DND-41 (cell line): Measurements from ENCODE around the gene PLSCR1.

ENCODE experiments used
- ATAC-seq: fragments of 200-7000 bp; cut with Tn5 transposase; 3 replicates; pipeline ENCODE4 v1.9.1; 2021; ENCODE audit warnings: low read depth; ENCODE audit not compliant: insufficient read depth
- DNase-seq: peaks from one replicate; pipeline ENCODE4 v3.0.0-alpha.2; 2020
- H2AFZ ChIP-seq: 2 replicates; pipeline ENCODE4 v1.6.0; 2012; ENCODE audit warnings: low read depth, low read length
- H3K27ac ChIP-seq: 2 replicates; pipeline ENCODE4 v1.5.1; 2012; ENCODE audit warnings: low read length, inconsistent platforms
- H3K27me3 ChIP-seq: fragments of 200-600 bp; sonication (generic); 2 replicates; pipeline ENCODE4 v1.6.0; 2012; ENCODE audit warnings: low read length, mild to moderate bottlenecking, inconsistent platforms; ENCODE audit not compliant: insufficient read depth, poor library complexity
- H3K36me3 ChIP-seq: 2 replicates; pipeline ENCODE4 v1.5.1; 2012; ENCODE audit warnings: low read length, inconsistent platforms; ENCODE audit not compliant: insufficient read depth
- H3K4me1 ChIP-seq: 2 replicates; pipeline ENCODE4 v1.5.1; 2012; ENCODE audit warnings: mild to moderate bottlenecking, low read length; ENCODE audit not compliant: insufficient read depth
- H3K4me2 ChIP-seq: 2 replicates; pipeline ENCODE4 v1.6.0; 2012; ENCODE audit warnings: mild to moderate bottlenecking, moderate library complexity, low read length, inconsistent platforms; ENCODE audit not compliant: insufficient read depth
- H3K4me3 ChIP-seq, 2 experiments: fragments of 200-600 bp in 1 of 2; shearing (Covaris generic) in 1 of 2; 2 replicates each; pipeline ENCODE4 v1.5.1; 2012 to 2016; ENCODE audit warnings: inconsistent platforms in 2 of 2, low read length in 2 of 2, mild to moderate bottlenecking in 2 of 2, low read depth in 1 of 2, moderate library complexity in 1 of 2
- H3K79me2 ChIP-seq: 2 replicates; pipeline ENCODE4 v1.6.0; 2012; ENCODE audit warnings: low read length, inconsistent platforms; ENCODE audit not compliant: insufficient read depth
- H3K9ac ChIP-seq: 2 replicates; pipeline ENCODE4 v1.6.0; 2012; ENCODE audit warnings: low read depth, mild to moderate bottlenecking, inconsistent platforms, low read length, moderate library complexity
- H3K9me3 ChIP-seq: 2 replicates; pipeline ENCODE4 v1.5.1; 2012; ENCODE audit warnings: low read length, moderate library complexity, mild to moderate bottlenecking, inconsistent platforms; ENCODE audit not compliant: insufficient read depth, severe bottlenecking
- H4K20me1 ChIP-seq: 2 replicates; pipeline ENCODE4 v1.6.0; 2012; ENCODE audit warnings: low read length; ENCODE audit not compliant: insufficient read depth
- EZH2 ChIP-seq: IDR thresholded peaks from 3 replicates; pipeline ENCODE4 v1.6.1; 2012; ENCODE audit warnings: borderline replicate concordance, low read depth, mild to moderate bottlenecking, moderate library complexity, low read length, inconsistent platforms; ENCODE audit not compliant: severe bottlenecking
- TF ChIP-seq, protein P1 (sequence below): IDR thresholded peaks from 2 replicates; pipeline ENCODE4 v1.5.1; 2012; ENCODE audit warnings: borderline replicate concordance, low read length, moderate library complexity, mild to moderate bottlenecking; ENCODE audit not compliant: poor library complexity, severe bottlenecking; ENCODE audit errors: extremely low read depth

PLSCR1 gene

DNA sequence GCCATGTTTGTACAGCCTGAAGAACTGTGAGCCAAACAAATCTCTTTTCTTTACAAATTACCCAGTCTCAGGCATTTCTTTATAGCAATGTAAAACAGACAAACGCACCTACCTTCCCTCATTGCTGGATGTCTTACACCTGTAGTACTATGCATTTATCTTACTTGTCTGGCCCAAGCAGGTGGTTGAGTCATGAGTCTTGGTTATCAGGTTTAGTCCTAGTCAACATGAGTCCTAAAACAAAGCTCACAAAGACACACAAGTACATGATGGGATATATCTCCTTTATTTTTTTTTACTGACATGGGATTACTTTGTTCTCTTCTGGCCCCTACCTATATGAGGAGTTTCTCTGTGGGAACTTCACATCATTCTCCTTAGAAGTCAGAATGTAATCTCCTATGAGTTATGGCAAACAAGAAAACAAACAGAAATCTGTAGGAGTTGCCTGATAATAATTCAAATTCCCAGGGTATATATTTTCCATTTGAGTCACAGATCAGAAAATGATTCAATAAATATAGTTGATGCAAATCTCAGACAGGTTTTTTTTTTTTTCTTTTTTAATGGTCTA, 41.4 kb downstream of the PLSCR1 start:
- ATAC-seq (no peak), DNase-seq (no peak)
- Histone ChIP-seq H3K36me3 (no peaks in the 10 kb centered on the region), H3K4me2 (no peak overlapping the region), H3K4me1 (peaks cover 6% of the 10 kb centered on the region), H4K20me1 (no peaks in the 10 kb centered on the region), H3K79me2 (no peaks in the 10 kb centered on the region), H3K27ac (no peak overlapping the region), H3K9me3 (no peaks in the 10 kb centered on the region), H3K4me3 (no peak overlapping the region), H3K27me3 (no peaks in the 10 kb centered on the region), H2AFZ (no peak overlapping the region), H3K9ac (no peak overlapping the region)
- no peak for TF ChIP-seq EZH2
- TF ChIP-seq, protein P1, sequence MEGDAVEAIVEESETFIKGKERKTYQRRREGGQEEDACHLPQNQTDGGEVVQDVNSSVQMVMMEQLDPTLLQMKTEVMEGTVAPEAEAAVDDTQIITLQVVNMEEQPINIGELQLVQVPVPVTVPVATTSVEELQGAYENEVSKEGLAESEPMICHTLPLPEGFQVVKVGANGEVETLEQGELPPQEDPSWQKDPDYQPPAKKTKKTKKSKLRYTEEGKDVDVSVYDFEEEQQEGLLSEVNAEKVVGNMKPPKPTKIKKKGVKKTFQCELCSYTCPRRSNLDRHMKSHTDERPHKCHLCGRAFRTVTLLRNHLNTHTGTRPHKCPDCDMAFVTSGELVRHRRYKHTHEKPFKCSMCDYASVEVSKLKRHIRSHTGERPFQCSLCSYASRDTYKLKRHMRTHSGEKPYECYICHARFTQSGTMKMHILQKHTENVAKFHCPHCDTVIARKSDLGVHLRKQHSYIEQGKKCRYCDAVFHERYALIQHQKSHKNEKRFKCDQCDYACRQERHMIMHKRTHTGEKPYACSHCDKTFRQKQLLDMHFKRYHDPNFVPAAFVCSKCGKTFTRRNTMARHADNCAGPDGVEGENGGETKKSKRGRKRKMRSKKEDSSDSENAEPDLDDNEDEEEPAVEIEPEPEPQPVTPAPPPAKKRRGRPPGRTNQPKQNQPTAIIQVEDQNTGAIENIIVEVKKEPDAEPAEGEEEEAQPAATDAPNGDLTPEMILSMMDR = no peak

DNA sequence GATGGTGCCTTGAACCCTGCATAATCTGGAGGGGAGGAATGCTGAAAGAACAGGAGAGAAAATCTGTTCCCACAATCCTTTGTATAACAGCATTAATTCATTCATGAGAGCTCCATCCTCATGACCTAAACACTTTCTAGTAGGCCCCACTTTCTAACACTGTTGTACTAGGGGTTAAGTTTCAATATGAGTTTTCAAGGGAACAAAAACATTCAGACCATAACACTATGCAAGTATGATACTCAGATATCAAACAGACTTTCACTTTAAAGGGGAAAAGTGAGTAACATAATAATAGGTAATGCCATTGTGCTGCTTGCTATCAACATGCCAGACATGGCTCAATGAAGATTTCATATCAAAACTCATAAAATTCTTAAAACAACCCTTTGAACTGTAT, 42.7 kb downstream of the PLSCR1 start:
- Histone ChIP-seq H3K4me1 (peaks cover 14% of the 10 kb centered on the region), H3K36me3 (peaks cover 3% of the 10 kb centered on the region; the same call in 1 of the 2 replicates), H3K79me2 (no peaks in the 10 kb centered on the region), H3K4me2 (no peak overlapping the region), H3K9me3 (no peaks in the 10 kb centered on the region), H3K27ac (no peak overlapping the region), H3K27me3 (no peaks in the 10 kb centered on the region), H2AFZ (no peak overlapping the region), H4K20me1 (no peaks in the 10 kb centered on the region), H3K4me3 (no peak overlapping the region), H3K9ac (no peak overlapping the region)
- DNase-seq = no peak
- no peak for TF ChIP-seq EZH2
- TF ChIP-seq, protein P1 = no peak
- no peak for ATAC-seq

DNA sequence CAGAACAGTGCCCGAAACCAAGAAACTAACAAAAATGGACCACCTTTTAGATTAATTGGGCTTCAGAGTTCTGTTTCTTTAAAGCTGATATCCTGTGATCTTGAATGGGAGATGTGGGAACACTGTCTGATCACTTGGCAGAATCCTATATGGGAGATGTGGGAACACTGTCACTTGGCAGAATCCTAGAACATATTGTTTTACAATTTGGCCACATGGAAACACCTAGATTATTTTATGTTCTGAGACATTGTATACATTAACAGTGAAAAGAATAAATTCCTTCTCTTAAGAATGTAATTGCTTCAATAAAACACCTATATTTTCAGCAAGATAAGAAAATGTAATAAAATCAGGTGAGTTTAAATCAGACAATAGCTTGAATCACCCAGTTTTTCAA, 44.7 kb downstream of the PLSCR1 start:
- Histone ChIP-seq H3K27me3 (no peaks in the 10 kb centered on the region), H3K9ac (no peak overlapping the region), H3K4me3 (no peak overlapping the region), H2AFZ (no peak overlapping the region), H4K20me1 (no peaks in the 10 kb centered on the region), H3K27ac (no peak overlapping the region), H3K79me2 (no peaks in the 10 kb centered on the region), H3K36me3 (peaks cover 3% of the 10 kb centered on the region; the same call in 1 of the 2 replicates), H3K4me2 (no peak overlapping the region), H3K4me1 (peaks cover 14% of the 10 kb centered on the region), H3K9me3 (no peaks in the 10 kb centered on the region)
- ATAC-seq = no peak
- DNase-seq = no peak
- TF ChIP-seq, protein P1 = no peak
- no peak for TF ChIP-seq EZH2
